ENCODE measurements around the gene KCNA1.

DNA sequence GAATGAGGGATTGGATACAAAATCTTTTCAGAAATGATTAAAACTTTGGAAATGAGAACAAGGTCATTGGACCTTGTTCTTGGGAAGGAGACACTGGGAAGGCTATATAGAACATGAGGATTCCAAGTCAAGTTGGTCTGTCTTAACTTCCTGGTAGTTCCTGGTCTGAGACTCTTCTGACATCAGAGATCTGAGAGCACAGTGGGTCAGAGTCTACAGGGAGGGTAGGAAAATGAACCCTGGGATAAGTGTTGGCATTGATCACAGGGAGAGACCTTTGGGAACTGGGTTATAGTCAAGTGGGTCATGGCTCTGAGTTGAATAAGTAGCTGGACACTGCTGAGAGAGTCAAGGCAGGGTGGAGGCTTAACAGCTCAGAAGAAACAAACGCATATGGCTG, 17.3 kb upstream of the KCNA1 start:
- TF ChIP-seq, protein P1, sequence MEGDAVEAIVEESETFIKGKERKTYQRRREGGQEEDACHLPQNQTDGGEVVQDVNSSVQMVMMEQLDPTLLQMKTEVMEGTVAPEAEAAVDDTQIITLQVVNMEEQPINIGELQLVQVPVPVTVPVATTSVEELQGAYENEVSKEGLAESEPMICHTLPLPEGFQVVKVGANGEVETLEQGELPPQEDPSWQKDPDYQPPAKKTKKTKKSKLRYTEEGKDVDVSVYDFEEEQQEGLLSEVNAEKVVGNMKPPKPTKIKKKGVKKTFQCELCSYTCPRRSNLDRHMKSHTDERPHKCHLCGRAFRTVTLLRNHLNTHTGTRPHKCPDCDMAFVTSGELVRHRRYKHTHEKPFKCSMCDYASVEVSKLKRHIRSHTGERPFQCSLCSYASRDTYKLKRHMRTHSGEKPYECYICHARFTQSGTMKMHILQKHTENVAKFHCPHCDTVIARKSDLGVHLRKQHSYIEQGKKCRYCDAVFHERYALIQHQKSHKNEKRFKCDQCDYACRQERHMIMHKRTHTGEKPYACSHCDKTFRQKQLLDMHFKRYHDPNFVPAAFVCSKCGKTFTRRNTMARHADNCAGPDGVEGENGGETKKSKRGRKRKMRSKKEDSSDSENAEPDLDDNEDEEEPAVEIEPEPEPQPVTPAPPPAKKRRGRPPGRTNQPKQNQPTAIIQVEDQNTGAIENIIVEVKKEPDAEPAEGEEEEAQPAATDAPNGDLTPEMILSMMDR (conservative IDR thresholded peaks at IDR 0.05 in 1 of 2, IDR thresholded peaks at IDR 0.05 in 1 of 2; ENCODE audit: extremely low read depth in 1 of 2, insufficient read depth in 1 of 2, low read depth in 1 of 2, low read length in 2 of 2) = no peak
- TF ChIP-seq EZH2 (IDR thresholded peaks at IDR 0.05; ENCODE audit: borderline replicate concordance, low read length) = no peak

All from mammary epithelial cell (primary cell).